Activated CD8-positive, alpha-beta T cell treated with anti-CD3 and anti-CD28 coated beads, Interleukin-2, amount 10 ng/mL, durations not matched to agents 7 days and 5 days (primary cell): ENCODE measurements around the gene SOX30. TPM values are rescaled to one million over a fixed set of nuclear protein-coding genes. Genes with fewer than 3 reads are reported as not detected.
"Not testable (repeated sequence)": the region's sequence is repeated elsewhere in the genome, so short reads cannot be mapped to it uniquely, and the experiment has no call there.

Experiments
- ATAC-seq: fragments of 150-1000 bp; cut with Tn5 transposase; one replicate; pipeline ENCODE4 v1.10.0; 2021; ENCODE audit warnings: moderate library complexity
- CTCF ChIA-PET: fragments of 350-600 bp; sonication (Branson Sonifier 250); formaldehyde crosslinking; loops from one replicate; lab custom pipeline; 2021; ENCODE audit warnings: antibody characterized with exemption; lab: Charles Lee
- POLR2A ChIA-PET: fragments of 350-600 bp; sonication (Branson Sonifier 250); formaldehyde crosslinking; loops from one replicate; lab custom pipeline; 2021; ENCODE audit warnings: antibody characterized with exemption; lab: Charles Lee
- DNase-seq: peaks from one replicate; pipeline ENCODE4 v3.0.0-alpha.2; 2020
- H3K27ac Mint-ChIP-seq: one replicate; pipeline ENCODE4 v1.8.0; 2021; ENCODE audit warnings: mild to moderate bottlenecking, mixed read lengths
- H3K27me3 Mint-ChIP-seq: one replicate; pipeline ENCODE4 v1.8.0; 2021; ENCODE audit warnings: low read depth, mixed read lengths
- H3K36me3 Mint-ChIP-seq: one replicate; pipeline ENCODE4 v1.8.0; 2021; ENCODE audit warnings: low read depth, mixed read lengths
- H3K4me1 Mint-ChIP-seq: one replicate; pipeline ENCODE4 v1.8.0; 2021; ENCODE audit warnings: low read depth, mixed read lengths
- H3K4me3 Mint-ChIP-seq: one replicate; pipeline ENCODE4 v1.8.0; 2021; ENCODE audit warnings: mild to moderate bottlenecking, mixed read lengths
- H3K9me3 Mint-ChIP-seq: one replicate; pipeline ENCODE4 v1.8.0; 2022; ENCODE audit warnings: mixed read lengths; ENCODE audit not compliant: insufficient read depth
- total RNA-seq, 2 experiments: library from RNA; stranded (reverse); gene quantifications; one replicate each; pipeline ENCODE4 v1.2.3, GENCODE V29; 2021

Gene SOX30
- total RNA-seq, result under 1 TPM; 0.10 to 0.11 TPM

DNA sequence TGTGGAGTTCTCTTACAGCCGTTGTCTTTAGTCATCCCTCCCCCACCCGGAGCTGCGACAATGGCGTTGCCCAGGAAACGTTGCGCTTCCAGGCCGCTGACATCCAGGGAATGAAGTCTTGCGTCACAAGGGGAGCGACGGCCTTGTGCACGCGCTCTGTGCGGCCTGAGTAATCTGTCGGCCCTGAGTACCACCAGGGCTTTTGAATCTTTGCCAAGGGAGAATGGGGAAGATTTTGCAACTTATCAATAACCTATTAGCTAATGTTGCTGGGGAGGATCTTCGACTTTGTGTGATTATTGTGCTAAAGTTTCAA, at the start of gene SOX30:
Gene SOX30, minus strand, starts transcription at position 62 of the 316 bp plus-strand sequence. CDS start 360 bp downstream, outside the sequence.
- Mint-ChIP-seq H3K4me3 (peak within 1 kb of the TSS; percentile 69), H3K9me3 (peaks cover 39% of the 10 kb centered on the region), H3K36me3 (peaks cover 22% of the 10 kb centered on the region), H3K27ac (peak within 1 kb of the TSS; percentile 77), H3K27me3 (peaks cover 2% of the 10 kb centered on the region), H3K4me1 (peaks cover 16% of the 10 kb centered on the region)
- ATAC-seq (no peak), DNase-seq (no peak)
- CTCF ChIA-PET, result interaction anchor here (2.0 to 2.3 kb wide), 2 partner anchors 35 to 91 kb away, joined by 6 to 7 read pairs; no protein-coding TSS in a partner anchor
- POLR2A ChIA-PET, result no interaction called here

DNA sequence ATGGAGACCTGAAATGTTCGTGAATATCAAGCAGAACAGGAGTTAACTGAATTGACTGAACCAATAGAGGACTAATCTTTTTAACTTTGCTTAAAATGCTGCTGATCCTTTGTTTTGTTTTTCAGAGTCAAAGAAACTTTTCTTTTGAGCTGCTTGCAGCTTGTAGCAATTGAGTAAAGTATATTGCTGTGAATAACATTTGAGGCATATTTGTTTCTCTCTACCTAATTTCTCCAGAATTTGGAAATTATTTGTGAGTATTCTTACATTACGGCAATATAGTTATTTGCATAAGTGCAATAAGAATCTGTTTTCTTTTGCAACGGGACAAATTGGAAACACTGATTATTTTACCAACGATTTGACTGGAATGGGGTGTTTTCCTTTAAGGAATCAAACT, 46.4 kb upstream of the SOX30 start:
- H3K27ac Mint-ChIP-seq, ATAC-seq, POLR2A ChIA-PET, DNase-seq, H3K36me3 Mint-ChIP-seq, CTCF ChIA-PET, H3K4me1 Mint-ChIP-seq, H3K4me3 Mint-ChIP-seq, H3K27me3 Mint-ChIP-seq: not testable (repeated sequence)
- peaks cover 30% of the 10 kb centered on the region for H3K9me3 Mint-ChIP-seq

DNA sequence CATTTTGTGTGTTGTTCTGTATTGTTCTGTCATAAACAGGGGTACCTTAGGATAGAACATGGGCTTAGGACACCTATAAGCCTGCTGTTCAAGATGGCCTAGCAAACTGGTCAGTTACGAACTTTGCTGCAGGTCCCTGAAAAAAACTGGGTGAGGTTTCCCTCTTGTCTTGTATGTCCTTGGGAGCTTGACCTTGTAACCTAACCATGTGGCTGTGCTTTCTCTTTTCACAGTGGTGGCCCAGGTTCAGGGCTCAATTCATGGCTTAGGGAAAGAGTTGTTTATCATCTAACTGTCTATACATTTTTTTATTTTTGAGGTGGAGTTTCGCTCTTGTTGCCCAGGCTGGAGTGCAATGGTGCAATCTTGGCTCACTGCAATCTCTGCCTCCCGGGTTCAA, 43.9 kb upstream of the SOX30 start:
- ATAC-seq, H3K36me3 Mint-ChIP-seq, H3K27me3 Mint-ChIP-seq, CTCF ChIA-PET, H3K4me1 Mint-ChIP-seq, H3K4me3 Mint-ChIP-seq, H3K27ac Mint-ChIP-seq, DNase-seq, POLR2A ChIA-PET: not testable (repeated sequence)
- peaks cover 26% of the 10 kb centered on the region for H3K9me3 Mint-ChIP-seq

GRCh38 chr5:157693816-157694215, 41.6 kb upstream of the SOX30 start:
- H3K27me3 Mint-ChIP-seq, ATAC-seq, DNase-seq, H3K4me1 Mint-ChIP-seq, H3K27ac Mint-ChIP-seq, H3K4me3 Mint-ChIP-seq, H3K36me3 Mint-ChIP-seq, CTCF ChIA-PET, POLR2A ChIA-PET: not testable (repeated sequence)
- peaks cover 15% of the 10 kb centered on the region for H3K9me3 Mint-ChIP-seq

- Mint-ChIP-seq H3K36me3 (no peaks in the 10 kb centered on the region), H3K4me1 (no peaks in the 10 kb centered on the region), H3K27me3 (no peaks in the 10 kb centered on the region), H3K9me3 (no peaks in the 10 kb centered on the region), H3K27ac (no peak overlapping the region), H3K4me3 (no peak overlapping the region)
- ATAC-seq (no peak), DNase-seq (no peak)
- ChIA-PET CTCF (interaction anchor here (1.6 kb wide), 1 partner anchor 10 kb away, joined by 4 read pairs; no protein-coding TSS in a partner anchor), POLR2A (no interaction called here)
Observed at GRCh38 chr5:157690690-157691433, 38.6 kb upstream of the SOX30 start.

GRCh38 chr5:157689942-157690689, 37.9 kb upstream of the SOX30 start:
- ChIA-PET CTCF (interaction anchor here (0.7 to 1.6 kb wide), 2 partner anchors 11 to 60 kb away, joined by 3 to 4 read pairs; no protein-coding TSS in a partner anchor), POLR2A (no interaction called here)
- no peak overlapping the region for H3K4me3 Mint-ChIP-seq
- no peak overlapping the region for H3K27ac Mint-ChIP-seq
- no peak for ATAC-seq
- no peaks in the 10 kb centered on the region for H3K4me1 Mint-ChIP-seq
- H3K9me3 Mint-ChIP-seq, result no peaks in the 10 kb centered on the region
- H3K36me3 Mint-ChIP-seq, result no peaks in the 10 kb centered on the region
- DNase-seq, result no peak
- no peaks in the 10 kb centered on the region for H3K27me3 Mint-ChIP-seq

DNA sequence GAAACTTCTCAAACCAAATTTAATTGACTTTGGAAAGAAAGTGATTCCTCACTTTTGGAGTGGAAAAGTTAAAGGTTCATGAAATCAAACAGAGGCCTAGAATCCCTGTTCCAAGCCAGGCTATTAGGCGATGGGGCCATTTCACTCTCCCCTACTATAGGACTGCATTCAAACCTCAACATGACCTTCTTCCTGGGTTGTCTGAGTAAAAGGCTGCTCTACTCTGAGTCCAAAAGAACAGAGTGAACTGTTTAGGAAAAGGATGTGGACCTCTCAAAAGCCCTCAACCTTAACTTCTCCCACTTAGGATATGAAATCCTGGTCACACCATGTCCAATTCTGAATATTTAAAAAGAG, 34.9 kb upstream of the SOX30 start:
- Mint-ChIP-seq H3K27ac (no peak overlapping the region), H3K36me3 (no peaks in the 10 kb centered on the region), H3K9me3 (no peaks in the 10 kb centered on the region), H3K4me3 (no peak overlapping the region), H3K27me3 (no peaks in the 10 kb centered on the region), H3K4me1 (no peaks in the 10 kb centered on the region)
- DNase-seq (no peak), ATAC-seq (no peak)
- POLR2A ChIA-PET, result interaction anchor here (0.6 kb wide), 1 partner anchor 54 kb away, joined by 4 read pairs; no protein-coding TSS in a partner anchor
- CTCF ChIA-PET, result no interaction called here

- DNase-seq, H3K27me3 Mint-ChIP-seq, POLR2A ChIA-PET, H3K9me3 Mint-ChIP-seq, H3K36me3 Mint-ChIP-seq, H3K4me3 Mint-ChIP-seq, H3K27ac Mint-ChIP-seq, H3K4me1 Mint-ChIP-seq, CTCF ChIA-PET, ATAC-seq: not testable (repeated sequence)
Observed at GRCh38 chr5:157686276-157687197, 34.3 kb upstream of the SOX30 start.

- ATAC-seq (no peak), DNase-seq (no peak)
- CTCF ChIA-PET, result interaction anchor here (0.6 kb wide), 1 partner anchor 238 kb away, joined by 3 read pairs; no protein-coding TSS in a partner anchor
- H3K9me3 Mint-ChIP-seq, result no peaks in the 10 kb centered on the region
- POLR2A ChIA-PET, result interaction anchor here (0.6 kb wide), 2 partner anchors 62 to 73 kb away, joined by 3 read pairs; no protein-coding TSS in a partner anchor
- H3K27me3 Mint-ChIP-seq, result no peaks in the 10 kb centered on the region
- no peak overlapping the region for H3K4me3 Mint-ChIP-seq
- H3K4me1 Mint-ChIP-seq, result no peaks in the 10 kb centered on the region
- no peaks in the 10 kb centered on the region for H3K36me3 Mint-ChIP-seq
- no peak overlapping the region for H3K27ac Mint-ChIP-seq
Observed at GRCh38 chr5:157682257-157682656, 30.0 kb upstream of the SOX30 start.

DNA sequence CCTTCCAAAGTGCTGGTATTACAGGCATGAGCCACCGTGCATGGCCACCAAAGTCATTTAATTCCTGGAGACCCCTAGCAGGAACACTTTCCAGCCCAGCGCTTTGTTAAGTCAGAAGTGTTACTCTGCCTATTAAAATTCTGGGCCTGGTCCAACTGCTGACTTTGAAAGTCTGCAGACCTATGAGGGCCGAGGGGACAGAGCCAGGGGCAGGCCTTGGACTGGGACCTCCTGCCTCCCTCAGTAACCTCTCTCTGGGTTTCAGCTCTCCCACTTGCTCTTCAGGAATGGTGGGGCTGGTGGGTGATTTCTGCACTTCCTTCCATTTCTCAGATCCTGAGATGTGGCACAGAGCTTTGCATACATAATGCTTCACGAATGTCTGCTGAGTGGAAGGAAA, 28.8 kb upstream of the SOX30 start:
- Mint-ChIP-seq H3K36me3 (no peaks in the 10 kb centered on the region), H3K27me3 (no peaks in the 10 kb centered on the region), H3K9me3 (no peaks in the 10 kb centered on the region), H3K4me1 (no peaks in the 10 kb centered on the region), H3K27ac (no peak overlapping the region), H3K4me3 (no peak overlapping the region)
- ChIA-PET POLR2A (no interaction called here), CTCF (no interaction called here)
- ATAC-seq (no peak), DNase-seq (no peak)

DNA sequence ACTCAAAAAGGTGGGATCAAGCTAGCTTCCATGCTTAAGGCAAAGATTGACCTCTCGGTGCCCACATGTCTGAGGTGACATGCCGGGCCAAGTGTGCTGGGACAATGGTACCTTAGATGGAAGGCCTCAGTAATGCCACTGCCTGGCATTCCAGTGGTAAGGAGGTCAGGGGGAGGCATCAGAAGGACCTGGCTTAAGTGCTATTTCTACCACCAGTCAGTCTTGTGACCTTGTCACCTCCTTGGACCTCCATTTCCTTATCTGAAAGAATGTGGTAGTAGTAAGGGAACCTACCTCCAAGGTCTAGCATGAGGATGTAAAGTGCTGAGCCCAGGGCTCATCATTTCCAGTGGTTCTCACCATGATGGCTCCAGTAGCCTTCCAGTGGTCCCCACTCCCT, 28.0 kb upstream of the SOX30 start:
- Mint-ChIP-seq H3K4me1 (no peaks in the 10 kb centered on the region), H3K4me3 (no peak overlapping the region), H3K9me3 (no peaks in the 10 kb centered on the region), H3K27ac (no peak overlapping the region), H3K27me3 (no peaks in the 10 kb centered on the region), H3K36me3 (no peaks in the 10 kb centered on the region)
- POLR2A ChIA-PET, result no interaction called here
- no peak for DNase-seq
- no peak for ATAC-seq
- CTCF ChIA-PET, result no interaction called here
